ENCODE measurements around the gene WRNIP1. TPM values are rescaled to one million over a fixed set of nuclear protein-coding genes. Genes with fewer than 3 reads are reported as not detected.

Gene WRNIP1
- total and polyA plus RNA-seq, 9 of the 15 experiments (the other 6 are each of a cell fraction or from before 2014, with no cell fraction given): 13.2 to 63.6 (median 48.6) TPM

DNA sequence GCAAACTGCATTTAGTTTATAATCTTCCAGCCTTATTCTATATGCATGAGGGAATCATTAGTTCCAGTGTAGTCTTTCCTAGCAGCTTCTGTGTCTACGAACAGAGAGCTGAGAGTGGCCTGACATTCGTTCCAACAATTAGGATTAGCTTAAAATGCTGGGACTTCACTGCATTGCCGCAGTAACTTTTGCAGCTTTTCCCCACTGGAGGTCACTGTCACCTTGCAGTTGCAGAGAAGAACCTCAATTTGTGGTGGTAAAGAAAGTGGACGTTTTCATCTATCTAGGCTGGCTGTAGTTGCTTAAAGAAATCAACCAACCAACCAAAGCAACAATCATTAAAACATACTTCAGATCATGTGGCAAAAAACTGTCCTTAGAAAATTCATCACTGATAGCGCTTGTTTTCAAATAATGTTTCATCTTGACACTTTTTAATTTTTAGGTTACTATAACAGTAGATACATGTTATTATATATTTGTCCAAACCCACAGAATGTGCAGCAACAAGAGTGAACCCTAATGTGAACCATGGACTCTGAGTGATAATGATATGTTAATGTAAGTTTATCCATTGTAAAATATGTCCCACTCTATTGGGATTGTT is 26.7 kb upstream of the WRNIP1 start (continued):
- TF ChIP-seq BRCA1 (IDR thresholded peaks at IDR 0.05) (no peak), BRCA1 (CRISPR knock-in tag; IDR thresholded peaks at IDR 0.05) (no peak), RAD21 (CRISPR knock-in tag; conservative IDR thresholded peaks at IDR 0.05 in 1 of 2, IDR thresholded peaks at IDR 0.05 in 1 of 2) (peak; percentile 97 to 98), MTA2 (IDR thresholded peaks at IDR 0.05; ENCODE audit: low read depth) (no peak), EHMT2 (IDR thresholded peaks at IDR 0.05) (no peak), ATF1 (CRISPR knock-in tag; IDR thresholded peaks at IDR 0.05) (no peak), ATF1 (tag; IDR thresholded peaks at IDR 0.05) (0 out of 2 replicates have a peak, but pooled peaks have one; percentile 16), ZNF324 (CRISPR knock-in tag; IDR thresholded peaks at IDR 0.05) (no peak), TAL1 (IDR thresholded peaks at IDR 0.05) (no peak), CBX5 (IDR thresholded peaks at IDR 0.05; ENCODE audit: borderline replicate concordance, low read depth) (no peak)
- TF ChIP-seq, protein P1, sequence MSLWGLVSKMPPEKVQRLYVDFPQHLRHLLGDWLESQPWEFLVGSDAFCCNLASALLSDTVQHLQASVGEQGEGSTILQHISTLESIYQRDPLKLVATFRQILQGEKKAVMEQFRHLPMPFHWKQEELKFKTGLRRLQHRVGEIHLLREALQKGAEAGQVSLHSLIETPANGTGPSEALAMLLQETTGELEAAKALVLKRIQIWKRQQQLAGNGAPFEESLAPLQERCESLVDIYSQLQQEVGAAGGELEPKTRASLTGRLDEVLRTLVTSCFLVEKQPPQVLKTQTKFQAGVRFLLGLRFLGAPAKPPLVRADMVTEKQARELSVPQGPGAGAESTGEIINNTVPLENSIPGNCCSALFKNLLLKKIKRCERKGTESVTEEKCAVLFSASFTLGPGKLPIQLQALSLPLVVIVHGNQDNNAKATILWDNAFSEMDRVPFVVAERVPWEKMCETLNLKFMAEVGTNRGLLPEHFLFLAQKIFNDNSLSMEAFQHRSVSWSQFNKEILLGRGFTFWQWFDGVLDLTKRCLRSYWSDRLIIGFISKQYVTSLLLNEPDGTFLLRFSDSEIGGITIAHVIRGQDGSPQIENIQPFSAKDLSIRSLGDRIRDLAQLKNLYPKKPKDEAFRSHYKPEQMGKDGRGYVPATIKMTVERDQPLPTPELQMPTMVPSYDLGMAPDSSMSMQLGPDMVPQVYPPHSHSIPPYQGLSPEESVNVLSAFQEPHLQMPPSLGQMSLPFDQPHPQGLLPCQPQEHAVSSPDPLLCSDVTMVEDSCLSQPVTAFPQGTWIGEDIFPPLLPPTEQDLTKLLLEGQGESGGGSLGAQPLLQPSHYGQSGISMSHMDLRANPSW (CRISPR knock-in tag; IDR thresholded peaks at IDR 0.05): 0 out of 2 replicates have a peak, but pooled peaks have one; percentile 76
- TF ChIP-seq, protein P2, sequence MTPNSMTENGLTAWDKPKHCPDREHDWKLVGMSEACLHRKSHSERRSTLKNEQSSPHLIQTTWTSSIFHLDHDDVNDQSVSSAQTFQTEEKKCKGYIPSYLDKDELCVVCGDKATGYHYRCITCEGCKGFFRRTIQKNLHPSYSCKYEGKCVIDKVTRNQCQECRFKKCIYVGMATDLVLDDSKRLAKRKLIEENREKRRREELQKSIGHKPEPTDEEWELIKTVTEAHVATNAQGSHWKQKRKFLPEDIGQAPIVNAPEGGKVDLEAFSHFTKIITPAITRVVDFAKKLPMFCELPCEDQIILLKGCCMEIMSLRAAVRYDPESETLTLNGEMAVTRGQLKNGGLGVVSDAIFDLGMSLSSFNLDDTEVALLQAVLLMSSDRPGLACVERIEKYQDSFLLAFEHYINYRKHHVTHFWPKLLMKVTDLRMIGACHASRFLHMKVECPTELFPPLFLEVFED (CRISPR knock-in tag; conservative IDR thresholded peaks at IDR 0.05): no peak
- TF ChIP-seq, protein P3, sequence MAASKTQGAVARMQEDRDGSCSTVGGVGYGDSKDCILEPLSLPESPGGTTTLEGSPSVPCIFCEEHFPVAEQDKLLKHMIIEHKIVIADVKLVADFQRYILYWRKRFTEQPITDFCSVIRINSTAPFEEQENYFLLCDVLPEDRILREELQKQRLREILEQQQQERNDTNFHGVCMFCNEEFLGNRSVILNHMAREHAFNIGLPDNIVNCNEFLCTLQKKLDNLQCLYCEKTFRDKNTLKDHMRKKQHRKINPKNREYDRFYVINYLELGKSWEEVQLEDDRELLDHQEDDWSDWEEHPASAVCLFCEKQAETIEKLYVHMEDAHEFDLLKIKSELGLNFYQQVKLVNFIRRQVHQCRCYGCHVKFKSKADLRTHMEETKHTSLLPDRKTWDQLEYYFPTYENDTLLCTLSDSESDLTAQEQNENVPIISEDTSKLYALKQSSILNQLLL (CRISPR knock-in tag; IDR thresholded peaks at IDR 0.05; ENCODE audit: borderline replicate concordance): no peak
- TF ChIP-seq, protein P4, sequence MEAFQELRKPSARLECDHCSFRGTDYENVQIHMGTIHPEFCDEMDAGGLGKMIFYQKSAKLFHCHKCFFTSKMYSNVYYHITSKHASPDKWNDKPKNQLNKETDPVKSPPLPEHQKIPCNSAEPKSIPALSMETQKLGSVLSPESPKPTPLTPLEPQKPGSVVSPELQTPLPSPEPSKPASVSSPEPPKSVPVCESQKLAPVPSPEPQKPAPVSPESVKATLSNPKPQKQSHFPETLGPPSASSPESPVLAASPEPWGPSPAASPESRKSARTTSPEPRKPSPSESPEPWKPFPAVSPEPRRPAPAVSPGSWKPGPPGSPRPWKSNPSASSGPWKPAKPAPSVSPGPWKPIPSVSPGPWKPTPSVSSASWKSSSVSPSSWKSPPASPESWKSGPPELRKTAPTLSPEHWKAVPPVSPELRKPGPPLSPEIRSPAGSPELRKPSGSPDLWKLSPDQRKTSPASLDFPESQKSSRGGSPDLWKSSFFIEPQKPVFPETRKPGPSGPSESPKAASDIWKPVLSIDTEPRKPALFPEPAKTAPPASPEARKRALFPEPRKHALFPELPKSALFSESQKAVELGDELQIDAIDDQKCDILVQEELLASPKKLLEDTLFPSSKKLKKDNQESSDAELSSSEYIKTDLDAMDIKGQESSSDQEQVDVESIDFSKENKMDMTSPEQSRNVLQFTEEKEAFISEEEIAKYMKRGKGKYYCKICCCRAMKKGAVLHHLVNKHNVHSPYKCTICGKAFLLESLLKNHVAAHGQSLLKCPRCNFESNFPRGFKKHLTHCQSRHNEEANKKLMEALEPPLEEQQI (IDR thresholded peaks at IDR 0.05): no peak
- TF ChIP-seq, protein P5, sequence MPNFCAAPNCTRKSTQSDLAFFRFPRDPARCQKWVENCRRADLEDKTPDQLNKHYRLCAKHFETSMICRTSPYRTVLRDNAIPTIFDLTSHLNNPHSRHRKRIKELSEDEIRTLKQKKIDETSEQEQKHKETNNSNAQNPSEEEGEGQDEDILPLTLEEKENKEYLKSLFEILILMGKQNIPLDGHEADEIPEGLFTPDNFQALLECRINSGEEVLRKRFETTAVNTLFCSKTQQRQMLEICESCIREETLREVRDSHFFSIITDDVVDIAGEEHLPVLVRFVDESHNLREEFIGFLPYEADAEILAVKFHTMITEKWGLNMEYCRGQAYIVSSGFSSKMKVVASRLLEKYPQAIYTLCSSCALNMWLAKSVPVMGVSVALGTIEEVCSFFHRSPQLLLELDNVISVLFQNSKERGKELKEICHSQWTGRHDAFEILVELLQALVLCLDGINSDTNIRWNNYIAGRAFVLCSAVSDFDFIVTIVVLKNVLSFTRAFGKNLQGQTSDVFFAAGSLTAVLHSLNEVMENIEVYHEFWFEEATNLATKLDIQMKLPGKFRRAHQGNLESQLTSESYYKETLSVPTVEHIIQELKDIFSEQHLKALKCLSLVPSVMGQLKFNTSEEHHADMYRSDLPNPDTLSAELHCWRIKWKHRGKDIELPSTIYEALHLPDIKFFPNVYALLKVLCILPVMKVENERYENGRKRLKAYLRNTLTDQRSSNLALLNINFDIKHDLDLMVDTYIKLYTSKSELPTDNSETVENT (CRISPR knock-in tag; IDR thresholded peaks at IDR 0.05): no peak
- TF ChIP-seq, protein P6, sequence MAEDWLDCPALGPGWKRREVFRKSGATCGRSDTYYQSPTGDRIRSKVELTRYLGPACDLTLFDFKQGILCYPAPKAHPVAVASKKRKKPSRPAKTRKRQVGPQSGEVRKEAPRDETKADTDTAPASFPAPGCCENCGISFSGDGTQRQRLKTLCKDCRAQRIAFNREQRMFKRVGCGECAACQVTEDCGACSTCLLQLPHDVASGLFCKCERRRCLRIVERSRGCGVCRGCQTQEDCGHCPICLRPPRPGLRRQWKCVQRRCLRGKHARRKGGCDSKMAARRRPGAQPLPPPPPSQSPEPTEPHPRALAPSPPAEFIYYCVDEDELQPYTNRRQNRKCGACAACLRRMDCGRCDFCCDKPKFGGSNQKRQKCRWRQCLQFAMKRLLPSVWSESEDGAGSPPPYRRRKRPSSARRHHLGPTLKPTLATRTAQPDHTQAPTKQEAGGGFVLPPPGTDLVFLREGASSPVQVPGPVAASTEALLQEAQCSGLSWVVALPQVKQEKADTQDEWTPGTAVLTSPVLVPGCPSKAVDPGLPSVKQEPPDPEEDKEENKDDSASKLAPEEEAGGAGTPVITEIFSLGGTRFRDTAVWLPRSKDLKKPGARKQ (CRISPR knock-in tag; IDR thresholded peaks at IDR 0.05): no peak
